Muscle layer of duodenum (tissue), 2 donors: ENCODE data around the gene CXADR.
"Not testable (repeated sequence)": the region's sequence is repeated elsewhere in the genome, so short reads cannot be mapped to it uniquely, and the experiment has no call there.

Experiments
- H3K27ac ChIP-seq: one replicate; pipeline ENCODE4 v1.7.0; 2013; ENCODE audit warnings: mild to moderate bottlenecking, low read length
- H3K27me3 ChIP-seq: one replicate; pipeline ENCODE4 v1.7.0; 2013; ENCODE audit warnings: low read depth, mild to moderate bottlenecking, control low read depth, low read length
- H3K36me3 ChIP-seq, 2 donors: one replicate each; pipeline ENCODE4 v1.7.0; 2013; ENCODE audit warnings: low read length in 2 of 2, control low read depth in 1 of 2, mild to moderate bottlenecking in 1 of 2; ENCODE audit not compliant: insufficient read depth in 2 of 2, control insufficient read depth in 1 of 2
- H3K4me1 ChIP-seq, 2 donors: one replicate each; pipeline ENCODE4 v1.7.0; 2013; ENCODE audit warnings: low read length in 2 of 2, mild to moderate bottlenecking in 2 of 2, control low read depth in 1 of 2, moderate library complexity in 1 of 2; ENCODE audit not compliant: insufficient read depth in 2 of 2, control insufficient read depth in 1 of 2
- H3K4me3 ChIP-seq, 2 donors: one replicate each; pipeline ENCODE4 v1.7.0; 2013; ENCODE audit warnings: low read length in 2 of 2, low read depth in 1 of 2, mild to moderate bottlenecking in 1 of 2
- H3K9me3 ChIP-seq, 2 donors: one replicate each; pipeline ENCODE4 v1.7.0; 2013; ENCODE audit warnings: low read length in 2 of 2, control low read depth in 1 of 2, mild to moderate bottlenecking in 1 of 2; ENCODE audit not compliant: control insufficient read depth in 1 of 2
- donor health status: healthy.

CXADR gene

DNA sequence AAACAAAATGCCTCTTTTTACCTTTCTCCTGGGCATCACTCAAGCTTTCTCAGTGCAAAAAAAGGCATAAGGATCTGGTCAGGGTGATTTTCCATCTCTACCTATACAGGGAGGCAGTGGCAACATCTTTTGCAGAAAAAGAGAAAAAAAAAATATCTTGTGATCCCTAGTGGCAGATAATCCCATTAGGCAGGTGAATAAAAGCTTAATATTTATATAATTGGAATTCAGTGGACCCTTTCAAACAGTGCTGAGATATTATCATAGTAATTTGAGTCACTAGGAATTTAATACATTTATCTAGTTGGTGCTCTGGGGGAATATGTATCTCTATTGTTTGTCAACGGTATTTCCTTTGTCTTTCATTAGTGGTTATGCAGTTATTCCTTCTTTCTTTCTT is 29.9 kb upstream of the CXADR start:
- H3K36me3 ChIP-seq: no peaks in the 10 kb centered on the region
- H3K9me3 ChIP-seq: no peaks in the 10 kb centered on the region
- no peaks in the 10 kb centered on the region for H3K27me3 ChIP-seq
- H3K4me1 ChIP-seq: no peaks in the 10 kb centered on the region
- H3K4me3 ChIP-seq: no peak overlapping the region
- no peak overlapping the region for H3K27ac ChIP-seq

DNA sequence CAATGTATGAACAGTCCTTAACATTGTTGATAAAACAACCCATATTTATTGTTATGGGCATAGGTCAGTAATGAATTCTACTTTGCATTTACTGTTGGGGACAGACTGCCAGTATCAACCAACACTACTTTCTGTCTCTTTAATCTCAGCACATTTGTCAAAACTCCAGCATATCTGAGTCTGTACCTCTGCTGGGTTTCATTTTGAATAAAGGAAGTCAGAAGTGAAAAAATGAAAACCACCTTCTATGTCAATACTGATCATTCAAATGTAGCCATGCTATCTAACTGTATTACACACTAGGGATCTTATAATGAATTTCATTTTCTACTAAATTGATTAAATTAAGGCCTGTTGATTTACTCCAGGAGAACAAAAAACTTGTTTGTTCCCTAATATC is 24.2 kb upstream of the CXADR start:
- Histone ChIP-seq H3K4me3 (no peak overlapping the region), H3K36me3 (no peaks in the 10 kb centered on the region), H3K27ac (no peak overlapping the region), H3K27me3 (no peaks in the 10 kb centered on the region), H3K9me3 (no peaks in the 10 kb centered on the region), H3K4me1 (no peaks in the 10 kb centered on the region)

DNA sequence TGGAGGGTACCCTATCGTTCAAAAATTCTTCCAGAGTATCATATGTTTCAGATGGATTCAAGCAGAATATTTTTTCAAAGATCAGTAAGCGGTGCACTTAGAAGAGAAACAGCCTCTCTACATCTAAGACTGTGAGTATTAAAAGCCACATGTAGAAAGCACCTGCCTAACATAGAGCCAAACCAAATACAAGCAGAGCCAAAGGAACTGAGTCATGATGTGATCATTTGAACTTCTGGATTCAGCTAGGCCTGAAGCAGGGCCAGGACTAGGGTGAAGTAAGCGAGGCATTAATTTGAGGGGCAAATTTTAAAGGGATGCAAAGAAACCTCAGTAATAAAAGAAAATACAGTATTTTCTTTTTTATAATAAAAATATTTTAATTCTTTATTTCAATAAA is 23.3 kb upstream of the CXADR start:
- not testable (repeated sequence) for H3K9me3 ChIP-seq

DNA sequence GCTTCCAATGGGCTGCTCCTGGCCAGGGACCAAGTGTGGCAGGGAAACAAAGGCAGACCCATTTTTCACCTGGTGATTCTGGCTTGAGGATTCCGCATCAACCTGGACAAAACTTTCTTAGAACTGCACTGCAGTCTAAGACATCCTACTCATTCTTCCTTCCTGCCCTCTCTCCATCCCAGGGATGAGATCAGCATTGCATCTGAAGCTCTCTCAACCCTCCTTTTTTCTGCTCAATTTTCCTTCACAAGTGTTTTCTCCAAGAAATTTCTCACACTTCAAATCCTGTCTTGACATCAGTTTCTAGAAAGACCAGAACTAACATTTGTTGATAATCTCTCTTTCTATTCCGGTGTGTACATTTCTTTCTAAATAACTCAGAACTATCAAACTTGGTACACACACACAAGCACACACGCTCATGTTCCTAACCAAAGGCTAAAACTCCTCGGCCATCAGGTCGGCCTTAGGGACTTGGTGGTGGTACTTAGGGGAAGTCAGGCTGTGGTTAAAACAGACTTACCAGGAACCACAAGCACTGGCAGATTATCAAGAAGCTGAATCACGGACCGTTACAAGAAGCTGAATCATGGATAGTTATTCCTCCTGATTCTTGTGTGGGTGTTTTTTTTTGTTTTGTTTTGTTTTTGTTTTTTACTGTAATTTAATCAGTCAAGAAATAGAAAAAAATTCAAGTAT is 21.0 kb upstream of the CXADR start:
- no peaks in the 10 kb centered on the region for H3K27me3 ChIP-seq
- H3K4me1 ChIP-seq: no peaks in the 10 kb centered on the region
- H3K27ac ChIP-seq: no peak overlapping the region
- no peaks in the 10 kb centered on the region for H3K9me3 ChIP-seq
- H3K36me3 ChIP-seq: no peaks in the 10 kb centered on the region
- no peak overlapping the region for H3K4me3 ChIP-seq

More for the DNA sequence above, 23.3 kb upstream of the CXADR start:
- H3K36me3 ChIP-seq, H3K4me1 ChIP-seq, H3K27me3 ChIP-seq, H3K4me3 ChIP-seq, H3K27ac ChIP-seq: not testable (repeated sequence)

DNA sequence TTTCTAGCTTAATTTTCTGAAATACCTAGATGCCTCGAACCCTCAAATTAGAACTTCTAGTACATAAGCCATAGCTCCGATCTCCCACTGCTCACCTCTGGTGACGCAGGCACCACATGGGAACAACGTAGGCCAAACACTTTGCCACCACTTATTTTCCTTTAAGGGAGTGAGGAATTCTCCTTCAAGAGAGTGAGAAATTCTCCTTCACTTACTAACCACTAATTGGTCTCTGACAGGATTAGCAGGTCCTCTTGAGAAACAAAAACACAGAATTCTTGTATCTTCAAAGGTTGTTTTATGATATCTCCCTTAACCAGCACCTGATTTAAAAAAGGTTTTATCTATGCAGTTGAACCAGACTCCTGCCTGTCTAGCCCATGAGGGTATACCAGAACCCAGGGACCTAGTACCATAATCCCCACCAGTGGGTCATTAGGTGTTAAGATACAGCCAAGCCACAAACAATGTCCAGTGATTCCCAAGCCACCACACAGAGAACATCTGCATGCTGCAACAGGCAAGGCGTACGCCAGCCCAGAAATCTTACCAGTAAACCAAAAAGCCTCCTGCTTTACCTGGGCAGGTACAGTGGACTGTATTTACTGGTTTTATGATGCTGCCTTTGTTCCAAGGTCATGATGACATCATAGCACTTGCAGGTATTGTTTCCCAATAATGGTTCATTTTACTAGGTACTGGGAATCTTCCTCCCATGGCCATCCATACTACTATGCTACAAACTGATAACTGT is 20.3 kb upstream of the CXADR start:
- no peak overlapping the region for H3K4me3 ChIP-seq
- no peaks in the 10 kb centered on the region for H3K27me3 ChIP-seq
- no peaks in the 10 kb centered on the region for H3K4me1 ChIP-seq
- no peaks in the 10 kb centered on the region for H3K9me3 ChIP-seq
- H3K27ac ChIP-seq: no peak overlapping the region
- no peaks in the 10 kb centered on the region for H3K36me3 ChIP-seq

DNA sequence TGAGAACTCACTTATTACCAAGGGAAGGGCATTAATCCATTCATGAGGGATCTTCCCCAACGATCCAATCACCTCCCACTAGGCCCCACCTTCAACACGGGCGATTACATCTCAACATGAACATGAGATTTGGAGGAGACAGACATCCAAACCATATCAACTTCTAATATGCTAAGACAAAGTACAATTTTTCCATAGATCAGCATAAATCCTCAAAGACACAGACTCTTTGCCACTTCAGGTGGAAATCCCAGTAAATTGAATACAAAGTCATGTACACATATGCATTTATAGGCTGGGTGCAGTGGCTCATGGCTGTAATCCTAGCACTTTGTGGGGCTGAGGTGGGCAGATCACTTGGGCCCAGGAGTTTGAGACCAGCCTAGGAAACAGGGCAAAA is 18.8 kb upstream of the CXADR start:
- H3K27ac ChIP-seq: no peak overlapping the region
- H3K4me1 ChIP-seq: no peaks in the 10 kb centered on the region
- H3K9me3 ChIP-seq: no peaks in the 10 kb centered on the region
- no peaks in the 10 kb centered on the region for H3K36me3 ChIP-seq
- no peak overlapping the region for H3K4me3 ChIP-seq
- no peaks in the 10 kb centered on the region for H3K27me3 ChIP-seq

DNA sequence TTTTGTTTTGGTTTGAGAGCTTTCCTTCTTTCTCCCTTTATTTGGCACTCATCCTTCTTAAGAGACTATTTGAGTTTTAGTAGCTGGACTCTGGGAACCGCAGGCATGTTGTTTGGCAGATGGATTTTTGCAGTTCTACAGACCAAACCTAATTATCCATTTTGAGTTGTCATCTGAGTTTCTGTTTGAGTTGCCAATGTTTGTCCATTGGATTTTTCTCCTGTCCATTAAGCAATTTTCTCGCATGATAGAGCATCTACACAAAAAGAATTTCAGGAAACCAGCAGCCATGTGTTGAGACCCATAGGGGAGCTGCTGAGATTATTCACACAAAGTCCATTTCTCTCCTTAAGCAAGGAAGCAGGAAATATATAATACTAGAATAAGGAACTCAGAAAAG is 17.2 kb upstream of the CXADR start:
- Histone ChIP-seq H3K36me3 (no peaks in the 10 kb centered on the region), H3K9me3 (no peaks in the 10 kb centered on the region), H3K27ac (no peak overlapping the region)

DNA sequence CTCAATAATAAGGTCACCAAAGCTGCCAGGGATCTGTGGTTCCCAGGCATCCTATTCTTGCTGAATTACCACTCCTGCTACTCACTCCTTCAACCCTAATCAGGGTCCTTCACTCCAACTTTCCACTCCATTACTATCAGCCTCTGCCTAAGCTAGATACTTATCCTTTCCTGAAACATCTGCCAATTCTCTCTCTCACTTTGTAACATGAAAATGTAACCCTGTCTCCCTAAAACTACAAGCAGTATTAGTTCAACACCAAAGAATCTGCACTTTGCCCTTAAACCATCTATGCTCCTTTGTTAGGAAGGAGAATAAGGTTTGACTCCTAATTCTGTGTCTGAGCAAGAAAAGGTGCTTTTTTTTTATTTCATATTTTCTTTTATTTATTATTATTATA is 15.5 kb upstream of the CXADR start:
- Histone ChIP-seq H3K27me3 (no peaks in the 10 kb centered on the region), H3K36me3 (no peaks in the 10 kb centered on the region), H3K9me3 (no peaks in the 10 kb centered on the region), H3K4me3 (no peak overlapping the region), H3K4me1 (no peaks in the 10 kb centered on the region), H3K27ac (no peak overlapping the region)

More for the DNA sequence above, 17.2 kb upstream of the CXADR start:
- Histone ChIP-seq H3K4me1 (no peaks in the 10 kb centered on the region), H3K27me3 (no peaks in the 10 kb centered on the region), H3K4me3 (no peak overlapping the region)

DNA sequence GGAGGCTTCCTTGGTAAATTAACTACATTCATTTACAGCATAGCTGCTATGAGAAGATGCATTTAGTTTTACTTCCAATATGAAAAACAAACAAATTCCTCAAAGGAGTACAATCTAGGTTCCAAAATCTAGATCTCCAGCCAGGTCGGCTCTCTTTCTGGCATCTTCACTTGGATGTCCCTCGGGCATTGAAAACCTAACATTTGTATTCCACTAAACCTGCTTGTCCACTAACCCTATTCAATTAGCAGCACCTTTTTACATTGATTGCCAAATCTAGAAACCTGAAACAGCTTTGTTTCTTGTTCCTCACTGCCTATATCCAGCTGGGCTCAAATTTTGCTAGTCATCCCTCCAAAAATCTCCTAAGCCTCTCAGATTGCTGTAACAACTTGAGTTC is 14.3 kb upstream of the CXADR start:
- Histone ChIP-seq H3K9me3 (no peaks in the 10 kb centered on the region), H3K27me3 (no peaks in the 10 kb centered on the region), H3K27ac (no peak overlapping the region), H3K4me3 (no peak overlapping the region), H3K4me1 (no peaks in the 10 kb centered on the region), H3K36me3 (no peaks in the 10 kb centered on the region)

DNA sequence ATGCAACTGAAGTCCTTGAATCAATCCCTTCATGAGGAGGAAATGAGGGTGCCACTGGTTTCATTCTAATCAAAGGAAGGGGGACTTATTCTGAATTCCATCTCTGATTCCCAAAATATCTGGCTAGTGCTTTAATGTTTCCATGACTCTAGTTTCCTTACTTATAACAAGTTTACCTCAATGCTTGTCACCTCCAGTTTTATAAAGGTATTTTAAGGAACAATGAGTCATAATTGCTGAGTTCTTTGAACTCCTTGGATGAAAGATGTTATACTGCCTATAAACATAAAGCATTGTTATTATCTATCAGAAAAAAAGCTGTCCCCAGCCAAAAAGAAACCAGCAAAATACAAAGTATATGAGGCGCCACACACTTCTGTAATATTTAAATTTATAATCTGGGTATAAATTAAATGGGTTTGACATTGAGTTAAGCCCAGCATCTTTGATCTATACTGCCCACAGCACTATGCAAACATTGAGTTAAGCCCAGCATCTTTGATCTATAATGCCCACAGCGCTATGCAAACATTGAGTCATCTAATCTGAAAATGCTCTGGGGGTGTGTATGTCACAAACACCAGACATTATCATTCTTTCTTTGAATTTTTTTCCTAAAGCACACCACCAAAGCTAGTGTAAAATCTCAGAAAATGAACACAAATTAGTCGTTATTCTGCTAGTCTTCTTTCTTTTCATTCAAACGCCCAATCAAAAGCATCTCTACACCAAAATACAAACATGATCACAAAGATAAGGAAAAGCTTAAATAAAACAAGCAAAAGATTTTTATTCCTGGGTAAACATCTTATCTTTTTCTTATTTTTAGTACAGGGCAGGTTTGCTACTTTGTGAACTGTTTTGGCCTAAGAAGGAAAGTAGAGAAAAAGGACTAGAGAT is 11.5 kb upstream of the CXADR start:
- no peaks in the 10 kb centered on the region for H3K9me3 ChIP-seq
- no peak overlapping the region for H3K4me3 ChIP-seq
- H3K36me3 ChIP-seq: no peaks in the 10 kb centered on the region
- no peaks in the 10 kb centered on the region for H3K4me1 ChIP-seq
- H3K27me3 ChIP-seq: no peaks in the 10 kb centered on the region
- no peak overlapping the region for H3K27ac ChIP-seq

DNA sequence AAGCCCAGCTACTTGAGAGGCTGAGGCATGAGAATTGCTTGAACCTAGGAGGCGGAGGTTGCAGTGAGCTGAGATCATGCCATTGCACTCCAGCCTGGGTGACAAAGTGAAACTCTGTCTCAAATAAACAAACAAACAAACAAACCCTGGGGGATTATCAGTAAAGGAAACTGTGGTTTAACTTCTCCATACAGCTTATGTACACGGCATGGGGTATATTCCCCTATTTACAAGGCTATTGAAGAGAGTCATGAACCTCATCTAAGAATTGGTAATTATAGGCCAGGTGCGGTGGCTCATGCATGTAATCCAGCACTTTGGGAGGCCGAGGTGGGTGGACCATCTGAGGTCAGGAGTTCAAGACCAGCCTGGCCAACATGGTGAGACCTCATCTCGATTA is 9.9 kb upstream of the CXADR start:
- not testable (repeated sequence) for H3K27ac ChIP-seq, H3K4me1 ChIP-seq, H3K4me3 ChIP-seq, H3K9me3 ChIP-seq, H3K36me3 ChIP-seq, H3K27me3 ChIP-seq
